HG03558 (cell line): Measurements from ENCODE around the gene MTCL1.

Experiments
- ATAC-seq: cut with Tn5 transposase; IDR thresholded peaks from one replicate; pipeline ENCODE4 v1.9.1; 2021; ENCODE audit warnings: moderate number of reproducible peaks; ENCODE audit not compliant: unreplicated experiment; ENCODE audit errors: extremely low read depth

MTCL1 gene

GRCh38 chr18:8847900-8848299 lies 142.5 kb downstream of the MTCL1 start:
- ATAC-seq, result no peak

- no peak for ATAC-seq
Measured at GRCh38 chr18:8848541-8848940, 143.2 kb downstream of the MTCL1 start.

GRCh38 chr18:8849696-8850095 lies 144.3 kb downstream of the MTCL1 start:
- ATAC-seq, result no peak

GRCh38 chr18:8851659-8852058 lies 146.3 kb downstream of the MTCL1 start:
- no peak for ATAC-seq

- ATAC-seq, result no peak
Measured at GRCh38 chr18:8854550-8854949, 149.2 kb downstream of the MTCL1 start.

- ATAC-seq, result no peak
Measured at GRCh38 chr18:8854962-8855361, 149.6 kb downstream of the MTCL1 start.

- no peak for ATAC-seq
Measured at GRCh38 chr18:8856212-8856611, 150.9 kb downstream of the MTCL1 start.

- no peak for ATAC-seq
Measured at GRCh38 chr18:8856769-8857393, 151.5 kb downstream of the MTCL1 start.

GRCh38 chr18:8857806-8858205 lies 152.4 kb downstream of the MTCL1 start:
- no peak for ATAC-seq

GRCh38 chr18:8858888-8859511 lies 153.6 kb downstream of the MTCL1 start:
- no peak for ATAC-seq

- no peak for ATAC-seq
Measured at GRCh38 chr18:8860845-8861642, 155.7 kb downstream of the MTCL1 start.

GRCh38 chr18:8863427-8863826 lies 158.1 kb downstream of the MTCL1 start:
- ATAC-seq, result no peak

- ATAC-seq, result no peak
Measured at GRCh38 chr18:8865934-8866333, 160.6 kb downstream of the MTCL1 start.

GRCh38 chr18:8866679-8867078 lies 161.3 kb downstream of the MTCL1 start:
- ATAC-seq, result no peak

- no peak for ATAC-seq
Measured at GRCh38 chr18:8868276-8868675, 162.9 kb downstream of the MTCL1 start.

GRCh38 chr18:8868779-8869415 lies 163.5 kb downstream of the MTCL1 start:
- no peak for ATAC-seq

GRCh38 chr18:8869696-8870095 lies 164.3 kb downstream of the MTCL1 start:
- ATAC-seq, result no peak

- ATAC-seq, result no peak
Measured at GRCh38 chr18:8870528-8870927, 165.2 kb downstream of the MTCL1 start.

GRCh38 chr18:8871489-8871888 lies 166.1 kb downstream of the MTCL1 start:
- ATAC-seq, result no peak

GRCh38 chr18:8874872-8875271 lies 169.5 kb downstream of the MTCL1 start:
- ATAC-seq, result no peak

GRCh38 chr18:8876887-8877286 lies 171.5 kb downstream of the MTCL1 start:
- ATAC-seq, result no peak
